Measurements from ENCODE around the gene SYT3. TPM values are rescaled to one million over a fixed set of nuclear protein-coding genes. Genes with fewer than 3 reads are reported as not detected.

The SYT3 gene
- total and polyA plus RNA-seq, 9 donors, result 0.09 to 0.14 (median 0.12) TPM; not detected in 6

GRCh38 chr19:50573741-50574461, 65.8 kb downstream of the SYT3 start:
- WGBS (ENCODE audit: insufficient coverage), result 90% methylated on average over 2 of the region's 13 CpGs
- H3K27me3 ChIP-seq (ENCODE audit: control insufficient read depth, insufficient read depth, low read length), result peaks cover 24% of the 10 kb centered on the region

More at GRCh38 chr19:50573741-50574461, 65.8 kb downstream of the SYT3 start:
- Histone ChIP-seq H3K36me3 (ENCODE audit: control insufficient read depth, insufficient read depth, low read length) (no peaks in the 10 kb centered on the region), H3K9me3 (replicated peaks; ENCODE audit: control insufficient read depth, low read depth, low read length) (no peaks in the 10 kb centered on the region), H3K4me3 (ENCODE audit: low read length) (no peak overlapping the region), H3K27ac (ENCODE audit: low read length) (no peak overlapping the region), H3K4me1 (ENCODE audit: control insufficient read depth, insufficient read depth, low read length) (no peaks in the 10 kb centered on the region)
- DNase-seq, result no peak

Other genes starting within 250 kb of the SYT3 start
- 0.04 TPM for gene SPIB, start 220.9 kb downstream of the SYT3 start, total RNA-seq
- under 1 TPM; 0.11 to 0.96 (median 0.61) TPM for gene SPIB, start 220.9 kb downstream of the SYT3 start, polyA plus RNA-seq (ENCODE audit: insufficient read depth in 1 of 8, insufficient read length in 8 of 8, low replicate concordance in 1 of 8)
- 49.8 TPM for gene MYBPC2, start 207.0 kb downstream of the SYT3 start, total RNA-seq
- gene MYBPC2, start 207.0 kb downstream of the SYT3 start, polyA plus RNA-seq (ENCODE audit: insufficient read depth in 1 of 8, insufficient read length in 8 of 8, low replicate concordance in 1 of 8), result 10 to 100 TPM; 15.6 to 93.4 (median 65.5) TPM
- gene EMC10, start 163.4 kb downstream of the SYT3 start, total RNA-seq, result 84.2 TPM
- gene EMC10, start 163.4 kb downstream of the SYT3 start, polyA plus RNA-seq (ENCODE audit: insufficient read depth in 1 of 8, insufficient read length in 8 of 8, low replicate concordance in 1 of 8), result 100 to 1,000 TPM in 3 of 8 donors, 10 to 100 TPM in 5; 85.2 to 122 (median 93.8) TPM
- gene GARIN5A, start 163.0 kb downstream of the SYT3 start, total RNA-seq, result 3.5 TPM
- 1 to 10 TPM; 3.3 to 6.2 (median 4.5) TPM for gene GARIN5A, start 163.0 kb downstream of the SYT3 start, polyA plus RNA-seq (ENCODE audit: insufficient read depth in 1 of 8, insufficient read length in 8 of 8, low replicate concordance in 1 of 8)
- gene JOSD2, start 128.7 kb downstream of the SYT3 start, total RNA-seq, result 16.2 TPM
- gene JOSD2, start 128.7 kb downstream of the SYT3 start, polyA plus RNA-seq (ENCODE audit: insufficient read depth in 1 of 8, insufficient read length in 8 of 8, low replicate concordance in 1 of 8), result 10 to 100 TPM; 21.6 to 31.6 (median 26.5) TPM
- not detected for gene ASPDH, start 126.0 kb downstream of the SYT3 start, total RNA-seq
- 1 to 10 TPM in 1 of 8 donors, under 1 TPM in 7; 0.27 to 1.2 (median 0.64) TPM for gene ASPDH, start 126.0 kb downstream of the SYT3 start, polyA plus RNA-seq (ENCODE audit: insufficient read depth in 1 of 8, insufficient read length in 8 of 8, low replicate concordance in 1 of 8)
- gene LRRC4B, start 71.4 kb downstream of the SYT3 start, total RNA-seq, result 5.7 TPM
- 10 to 100 TPM in 6 of 8 donors, 1 to 10 TPM in 2; 7.3 to 16.1 (median 12.8) TPM for gene LRRC4B, start 71.4 kb downstream of the SYT3 start, polyA plus RNA-seq (ENCODE audit: insufficient read depth in 1 of 8, insufficient read length in 8 of 8, low replicate concordance in 1 of 8)
- gene C19orf81, start 9.6 kb upstream of the SYT3 start, total RNA-seq, result 4.2 TPM
- 1 to 10 TPM in 7 of 8 donors, under 1 TPM in 1; 0.70 to 3.8 (median 1.3) TPM for gene C19orf81, start 9.6 kb upstream of the SYT3 start, polyA plus RNA-seq (ENCODE audit: insufficient read depth in 1 of 8, insufficient read length in 8 of 8, low replicate concordance in 1 of 8)
- gene SHANK1, start 79.9 kb upstream of the SYT3 start, total RNA-seq, result 12.1 TPM
- gene SHANK1, start 79.9 kb upstream of the SYT3 start, polyA plus RNA-seq (ENCODE audit: insufficient read depth in 1 of 8, insufficient read length in 8 of 8, low replicate concordance in 1 of 8), result 10 to 100 TPM; 14.4 to 37.4 (median 23.3) TPM
- 35.2 TPM for gene CLEC11A, start 83.5 kb upstream of the SYT3 start, total RNA-seq
- gene CLEC11A, start 83.5 kb upstream of the SYT3 start, polyA plus RNA-seq (ENCODE audit: insufficient read depth in 1 of 8, insufficient read length in 8 of 8, low replicate concordance in 1 of 8), result 10 to 100 TPM; 18.8 to 40.3 (median 36.6) TPM
- gene GPR32, start 130.6 kb upstream of the SYT3 start, total RNA-seq, result not detected
- not detected for gene GPR32, start 130.6 kb upstream of the SYT3 start, polyA plus RNA-seq (ENCODE audit: insufficient read depth in 1 of 8, insufficient read length in 8 of 8, low replicate concordance in 1 of 8)
- gene ACP4, start 150.5 kb upstream of the SYT3 start, total RNA-seq, result not detected
- gene ACP4, start 150.5 kb upstream of the SYT3 start, polyA plus RNA-seq (ENCODE audit: insufficient read depth in 1 of 8, insufficient read length in 8 of 8, low replicate concordance in 1 of 8), result under 1 TPM in 3 of 8 donors, not detected in 5; 0.15 to 0.16 (median 0.15) TPM
- gene KLK1, start 183.9 kb upstream of the SYT3 start, total RNA-seq, result not detected
- gene KLK1, start 183.9 kb upstream of the SYT3 start, polyA plus RNA-seq (ENCODE audit: insufficient read depth in 1 of 8, insufficient read length in 8 of 8, low replicate concordance in 1 of 8), result under 1 TPM; 0.15 to 0.54 (median 0.28) TPM
- not detected for gene KLK15, start 193.7 kb upstream of the SYT3 start, total RNA-seq
- gene KLK15, start 193.7 kb upstream of the SYT3 start, polyA plus RNA-seq (ENCODE audit: insufficient read depth in 1 of 8, insufficient read length in 8 of 8, low replicate concordance in 1 of 8), result under 1 TPM in 1 of 8 donors, not detected in 7; 0.17 TPM
- gene KLK3, start 215.0 kb upstream of the SYT3 start, total RNA-seq, result not detected
- gene KLK3, start 215.0 kb upstream of the SYT3 start, polyA plus RNA-seq (ENCODE audit: insufficient read depth in 1 of 8, insufficient read length in 8 of 8, low replicate concordance in 1 of 8), result not detected
- gene KLK2, start 233.6 kb upstream of the SYT3 start, total RNA-seq, result not detected
- gene KLK2, start 233.6 kb upstream of the SYT3 start, polyA plus RNA-seq (ENCODE audit: insufficient read depth in 1 of 8, insufficient read length in 8 of 8, low replicate concordance in 1 of 8), result under 1 TPM in 1 of 8 donors, not detected in 7; 0.30 TPM